K562 (cell line): ENCODE measurements around the gene NEK3. TPM values are rescaled to one million over a fixed set of nuclear protein-coding genes. Genes with fewer than 3 reads are reported as not detected.

ENCODE experiments used
- ETS1 ChIP-seq: conservative IDR thresholded peaks from 2 replicates; pipeline ENCODE4 v1.6.1; 2011; ENCODE audit warnings: low read depth, mild to moderate bottlenecking, low read length; ENCODE audit not compliant: control insufficient read depth
- HNRNPH1 ChIP-seq: fragments of 200-400 bp; formaldehyde crosslinking; optimal IDR thresholded peaks from 2 replicates; pipeline ENCODE3; 2017; ENCODE audit warnings: low read depth, mild to moderate bottlenecking, low read length, moderate library complexity
- NEUROD1 ChIP-seq: fragments of 150-350 bp; IDR thresholded peaks from 2 replicates; pipeline ENCODE4 v1.6.1; 2014; ENCODE audit warnings: borderline replicate concordance, low read length, low read depth; ENCODE audit not compliant: partially characterized antibody
- RBFOX2 ChIP-seq: fragments of 200-400 bp; formaldehyde crosslinking; IDR thresholded peaks from 2 replicates; pipeline ENCODE4 v1.6.1; 2017; ENCODE audit warnings: low read depth, mild to moderate bottlenecking, low read length, moderate library complexity
- TFAP4 ChIP-seq: sonication (generic); formaldehyde crosslinking; IDR thresholded peaks from 2 replicates; pipeline ENCODE4 v1.8.0; 2022; ENCODE audit warnings: missing genetic modification reagents, mild to moderate bottlenecking, moderate library complexity, borderline replicate concordance
- ZBTB11 ChIP-seq, 3 experiments: fragments of 200-800 bp in 1 of 3; fragments of 250-450 bp in 1 of 3; fragments of 450-650 bp in 1 of 3; sonication (Bioruptor Pico) in 1 of 3; sonication (Bioruptor generic) in 1 of 3; formaldehyde crosslinking in 1 of 3; IDR thresholded peaks; 2 replicates each; pipeline versions ENCODE4 v1.6.1 to v1.8.0; 2016 to 2022; ENCODE audit warnings: mild to moderate bottlenecking in 2 of 3, missing genetic modification characterization in 2 of 3, missing compliant biosample characterization in 1 of 3, moderate library complexity in 1 of 3
- ZNF197 ChIP-seq: fragments of 200-800 bp; sonication (Bioruptor generic); IDR thresholded peaks from 2 replicates; pipeline ENCODE4 v1.6.1; 2016; ENCODE audit warnings: low read depth, missing genetic modification characterization, missing compliant biosample characterization
- polyA plus RNA-seq, 8 experiments: library from polyadenylated mRNA; depleted of rRNA in 4 of 8; stranded (reverse) in 5 of 8; unstranded in 3 of 8; fragments of >200 nt; fragmentation: Nextera tagmentation in 2 of 8; fragmentation: Illumina TruSeq in 1 of 8; extraction: Ambion mirVana in 2 of 8; extraction: Trizol in 1 of 8; gene quantifications; 2 replicates each; pipeline versions ENCODE4 v1.2.1 to v1.2.3, GENCODE V29; 2011 to 2014; ENCODE audit warnings: inconsistent platforms in 1 of 8, missing spikeins in 1 of 8
- total RNA-seq, 7 experiments: library from RNA; depleted of rRNA in 6 of 7; stranded (reverse); fragments of >200 nt in 6 of 7; fragmentation: Illumina TruSeq in 2 of 7; extraction: Trizol in 2 of 7; gene quantifications; 2 replicates each; pipeline versions ENCODE4 v1.2.1 to v1.2.3, GENCODE V29; 2011 to 2021; ENCODE audit warnings: low replicate concordance in 1 of 7
- TF ChIP-seq, protein P1 (sequence below), 2 experiments: fragments of 450-650 bp; conservative IDR thresholded peaks; 2 replicates each; pipeline ENCODE4 v1.6.1; 2017; ENCODE audit warnings: mild to moderate bottlenecking in 2 of 2, moderate library complexity in 2 of 2

Gene NEK3
- total and polyA plus RNA-seq, 9 of the 15 experiments (the other 6 are each of a cell fraction or from before 2014, with no cell fraction given), result 6.2 to 11.0 (median 9.3) TPM

- peak; percentile 65; the same call in 1 of the 2 replicates for TF ChIP-seq ETS1
- peak; percentile 97 to 99 (median 99) for TF ChIP-seq ZBTB11 (CRISPR knock-in tag; IDR thresholded peaks at IDR 0.05)
- TF ChIP-seq HNRNPH1, result no peak
- TF ChIP-seq RBFOX2, result peak; percentile 83
- TF ChIP-seq, protein P1, sequence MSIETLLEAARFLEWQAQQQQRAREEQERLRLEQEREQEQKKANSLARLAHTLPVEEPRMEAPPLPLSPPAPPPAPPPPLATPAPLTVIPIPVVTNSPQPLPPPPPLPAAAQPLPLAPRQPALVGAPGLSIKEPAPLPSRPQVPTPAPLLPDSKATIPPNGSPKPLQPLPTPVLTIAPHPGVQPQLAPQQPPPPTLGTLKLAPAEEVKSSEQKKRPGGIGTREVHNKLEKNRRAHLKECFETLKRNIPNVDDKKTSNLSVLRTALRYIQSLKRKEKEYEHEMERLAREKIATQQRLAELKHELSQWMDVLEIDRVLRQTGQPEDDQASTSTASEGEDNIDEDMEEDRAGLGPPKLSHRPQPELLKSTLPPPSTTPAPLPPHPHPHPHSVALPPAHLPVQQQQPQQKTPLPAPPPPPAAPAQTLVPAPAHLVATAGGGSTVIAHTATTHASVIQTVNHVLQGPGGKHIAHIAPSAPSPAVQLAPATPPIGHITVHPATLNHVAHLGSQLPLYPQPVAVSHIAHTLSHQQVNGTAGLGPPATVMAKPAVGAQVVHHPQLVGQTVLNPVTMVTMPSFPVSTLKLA (conservative IDR thresholded peaks at IDR 0.05), result peak in 1 of 2 experiments; percentile 52; a peak in 2 of 4 replicates
- peak; percentile 76; the same call in 1 of the 2 replicates for TF ChIP-seq TFAP4 (CRISPR knock-in tag)
- TF ChIP-seq ZNF197 (CRISPR knock-in tag), result no peak
- peak; percentile 85 for TF ChIP-seq NEUROD1
Observed at GRCh38 chr13:52194184-52194868, 34.9 kb upstream of the NEK3 start (continued).
